HG02798 (cell line): ENCODE data around the gene LAMC3.

Experiments used
- ATAC-seq: cut with Tn5 transposase; IDR thresholded peaks from one replicate; pipeline ENCODE4 v1.9.1; 2021; ENCODE audit warnings: mild to moderate bottlenecking; ENCODE audit not compliant: unreplicated experiment, poor library complexity

The LAMC3 gene

GRCh38 chr9:131008086-131008485 is 888 bp upstream of the LAMC3 start:
- ATAC-seq, result no peak

- no peak for ATAC-seq
These were observed 438 bp upstream of the LAMC3 start for GRCh38 chr9:131008563-131008908.

GRCh38 chr9:131010482-131011273 is 1.7 kb downstream of the LAMC3 start:
- ATAC-seq, result no peak

DNA sequence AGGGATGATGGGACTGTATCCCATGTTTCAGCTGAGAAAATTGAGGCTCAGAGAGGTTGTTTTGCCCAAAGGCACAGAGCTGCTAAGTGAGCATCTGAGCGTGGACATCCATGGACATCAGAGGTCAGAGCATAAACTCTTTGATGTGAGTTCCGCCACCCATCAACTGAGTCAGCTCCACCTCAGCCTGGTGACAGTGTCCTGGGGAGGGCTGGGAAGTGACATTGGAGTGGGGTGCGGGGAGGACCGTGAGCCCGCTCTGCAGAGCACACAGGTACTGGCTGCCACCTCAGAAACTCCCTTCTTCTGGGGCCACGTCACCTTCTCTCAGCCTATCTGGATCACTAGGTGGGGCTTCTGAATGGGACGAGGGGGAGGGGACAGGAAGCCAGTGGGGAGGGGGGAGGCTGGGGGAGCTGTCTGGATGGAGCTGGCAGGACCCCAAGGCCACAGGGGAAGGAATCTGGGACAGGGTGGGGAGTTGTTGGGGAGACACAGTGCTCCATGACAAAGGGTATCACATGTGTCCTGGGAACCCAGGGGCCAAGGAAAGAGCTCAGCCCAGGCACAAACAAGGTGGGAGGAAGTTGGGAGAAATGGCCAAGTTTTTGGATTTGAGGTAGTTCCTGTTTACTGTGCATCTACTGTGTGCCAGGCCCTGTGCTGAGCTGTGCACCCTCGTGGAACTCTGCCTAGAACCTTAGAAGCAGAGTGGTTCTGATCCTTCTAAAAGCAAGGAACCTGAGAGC is 2.5 kb downstream of the LAMC3 start:
- no peak for ATAC-seq

DNA sequence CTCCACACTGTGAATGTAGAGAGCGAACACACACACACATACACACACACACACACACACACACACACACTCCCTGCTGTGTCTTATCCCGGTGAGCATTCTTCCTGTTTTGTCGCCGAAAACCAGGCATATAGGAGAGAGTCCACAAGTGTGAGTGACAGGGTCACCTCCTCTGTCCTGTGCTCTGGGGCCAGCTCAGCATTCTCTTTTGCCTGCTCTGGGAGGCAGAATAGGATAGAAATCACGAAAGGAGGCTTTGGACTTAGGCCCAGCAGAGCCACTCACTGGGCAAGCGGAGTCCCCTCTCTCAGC is 3.0 kb downstream of the LAMC3 start:
- no peak for ATAC-seq

DNA sequence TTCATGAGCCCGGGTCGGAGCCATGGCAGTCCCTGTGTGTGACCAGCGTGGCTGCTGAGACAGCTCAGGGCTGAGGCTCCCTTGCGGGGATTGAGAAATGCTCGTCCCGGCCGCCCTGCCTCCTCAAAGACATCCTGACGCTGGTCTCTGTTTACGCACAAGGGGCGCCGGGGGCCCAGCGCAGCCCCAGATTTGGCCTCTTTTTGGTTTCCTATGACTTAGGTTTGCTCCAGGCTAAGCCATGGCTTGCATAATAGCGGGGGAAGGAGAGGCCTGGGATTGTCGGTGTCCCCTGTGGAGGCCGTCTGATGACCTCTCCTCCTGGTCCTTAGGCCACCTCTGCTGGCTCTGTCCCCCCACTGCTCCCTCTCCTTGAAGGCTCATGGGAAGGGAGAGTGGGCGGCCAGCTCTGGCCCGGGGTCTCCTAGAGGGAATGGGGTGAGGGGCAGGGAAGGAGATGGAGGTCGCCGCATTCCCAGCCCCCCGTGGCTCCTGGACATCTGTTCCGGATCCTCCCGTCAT is 3.5 kb downstream of the LAMC3 start:
- ATAC-seq, result no peak

DNA sequence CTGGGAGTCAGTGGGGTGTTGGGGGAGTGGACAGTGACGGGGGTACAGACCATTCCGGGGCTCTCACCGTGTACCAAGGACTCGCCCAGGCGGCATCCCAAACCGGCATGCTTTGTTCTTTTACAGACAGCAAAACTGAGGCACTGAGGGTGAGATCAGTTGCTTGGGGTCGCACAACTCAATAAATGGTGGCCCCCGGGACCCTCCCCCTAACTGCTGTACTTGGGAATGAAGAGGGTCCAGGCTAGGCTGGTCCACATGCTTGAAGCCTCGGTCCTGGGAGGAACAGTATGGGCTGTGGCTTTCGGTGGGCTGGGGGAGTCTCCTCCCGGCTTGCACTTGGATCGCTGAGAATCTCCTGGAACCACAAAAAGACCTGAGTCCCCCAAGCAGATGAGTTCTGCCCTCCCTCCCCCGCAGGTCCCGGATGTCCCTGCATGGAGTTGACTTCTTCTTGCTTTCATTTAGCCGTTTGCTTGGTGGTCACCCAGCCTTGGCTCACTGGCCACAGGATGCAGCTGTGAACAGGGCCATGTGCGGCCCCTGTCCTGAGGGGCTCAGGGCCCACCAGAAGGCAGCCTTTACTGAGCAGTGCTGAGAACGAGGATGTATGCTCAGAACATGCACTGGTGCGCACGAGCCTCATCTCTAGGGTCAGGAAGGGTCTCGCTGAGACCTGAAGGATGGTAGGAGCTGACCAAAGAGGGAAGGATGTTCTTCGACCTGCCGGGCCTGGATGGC is 4.2 kb downstream of the LAMC3 start:
- ATAC-seq, result no peak

DNA sequence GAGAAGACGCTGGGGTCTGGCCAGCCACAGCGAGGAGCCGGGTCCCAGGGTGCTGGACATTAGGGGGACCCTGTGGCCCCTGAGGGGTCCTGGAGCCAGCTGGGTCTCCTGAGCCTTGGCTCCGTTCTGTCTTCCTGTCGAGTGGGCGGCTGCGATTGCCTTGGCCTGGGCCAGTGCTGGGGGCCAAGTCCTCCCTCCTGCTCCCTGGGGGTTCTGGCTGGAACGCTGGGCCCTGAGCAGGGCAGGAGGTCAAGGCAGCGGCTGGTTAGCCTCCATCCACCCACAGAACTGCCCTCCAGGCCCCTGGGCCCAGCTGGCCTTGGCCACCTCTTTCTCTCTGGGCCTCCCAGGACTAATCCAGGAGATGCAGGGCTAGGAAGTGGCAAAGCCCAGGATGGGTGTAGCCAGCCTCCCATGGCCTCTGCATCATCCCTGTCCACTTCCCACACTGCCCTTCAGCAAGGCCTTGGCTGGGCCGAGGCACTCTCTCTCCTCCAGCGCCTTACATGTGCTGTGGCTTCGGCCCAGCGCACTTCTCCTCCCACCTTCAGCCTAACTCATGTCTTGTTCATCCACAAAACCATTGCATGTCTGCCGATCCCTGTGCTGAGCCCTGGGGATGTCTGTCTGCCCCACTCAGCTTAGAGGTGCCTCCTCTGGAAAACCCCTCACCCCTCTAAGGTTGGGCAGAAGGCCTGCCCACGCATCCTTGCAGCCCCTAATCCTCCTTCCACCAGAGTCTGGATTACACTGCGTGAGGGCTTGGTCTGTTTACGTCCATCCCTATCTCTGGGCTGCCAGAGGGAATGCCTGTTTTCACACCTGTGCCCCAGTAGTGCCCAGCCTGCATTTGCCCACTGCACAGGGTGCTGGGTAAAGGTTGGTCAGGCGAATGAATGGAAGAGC is 5.0 kb downstream of the LAMC3 start:
- ATAC-seq, result no peak

DNA sequence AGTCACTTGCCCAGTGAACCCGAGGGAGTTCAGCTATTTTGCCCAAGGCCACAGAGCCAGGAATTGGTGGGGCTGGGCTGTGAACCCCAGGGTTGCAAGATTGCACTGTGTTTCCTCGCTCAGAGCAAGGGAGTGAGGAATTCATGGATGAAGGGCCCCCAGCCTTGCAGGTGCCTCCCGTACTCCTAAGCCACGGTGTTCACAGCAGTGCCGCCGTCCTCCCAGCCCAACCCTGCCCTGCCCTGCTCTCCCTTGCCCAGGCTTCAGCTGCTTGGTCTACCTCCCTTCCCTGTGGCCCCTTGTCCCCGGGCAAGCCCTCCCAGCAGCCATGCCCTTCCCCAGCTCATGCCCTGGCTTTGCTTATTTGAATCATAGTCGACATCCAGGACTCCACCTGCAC is 6.1 kb downstream of the LAMC3 start:
- ATAC-seq, result no peak

GRCh38 chr9:131015876-131016397 is 7.0 kb downstream of the LAMC3 start:
- ATAC-seq, result no peak

- ATAC-seq, result no peak
These were observed 8.1 kb downstream of the LAMC3 start for GRCh38 chr9:131017067-131017466.

DNA sequence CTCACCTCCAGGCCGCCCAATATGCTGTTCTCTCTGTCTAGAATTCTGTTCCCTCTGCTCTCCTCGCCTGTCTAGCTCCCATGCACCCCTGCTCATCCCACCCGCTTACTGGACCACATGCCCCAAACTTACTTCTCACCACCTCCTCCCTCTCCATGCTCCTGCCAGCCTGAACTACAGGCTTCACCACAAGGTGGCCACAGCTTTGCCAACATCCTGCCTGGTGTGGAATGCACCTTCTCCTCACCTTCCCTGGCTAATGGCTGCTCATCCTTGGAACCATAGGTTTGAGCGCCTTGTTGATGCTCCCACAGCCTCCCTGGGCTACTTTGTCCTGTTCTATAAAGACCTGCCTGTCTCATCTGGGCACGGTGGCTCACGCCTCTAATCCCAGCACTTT is 9.6 kb downstream of the LAMC3 start:
- ATAC-seq, result no peak

GRCh38 chr9:131019388-131020239 is 10.6 kb downstream of the LAMC3 start:
- ATAC-seq, result no peak

DNA sequence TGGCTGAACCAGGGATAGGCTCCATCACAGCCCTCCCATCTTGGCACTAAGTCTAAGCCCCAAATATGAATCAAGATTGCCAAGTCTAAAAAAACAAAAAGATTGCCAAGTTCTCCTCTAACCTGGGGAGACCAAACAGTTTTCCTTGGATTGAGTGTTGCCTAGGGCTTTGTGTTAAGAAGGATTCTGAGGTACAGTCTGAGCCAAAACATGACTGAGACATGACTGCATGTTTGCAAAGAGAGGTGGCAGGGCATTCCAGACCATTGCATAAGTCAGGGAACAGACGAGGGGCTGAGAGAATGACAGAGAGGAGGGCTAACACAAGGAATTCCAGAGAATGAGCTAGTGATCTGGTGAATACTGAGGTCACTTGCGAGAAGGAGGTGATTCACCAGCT is 11.4 kb downstream of the LAMC3 start:
- no peak for ATAC-seq

- ATAC-seq, result no peak
These were observed 11.9 kb downstream of the LAMC3 start for GRCh38 chr9:131020862-131021261.

- no peak for ATAC-seq
These were observed 12.8 kb downstream of the LAMC3 start for GRCh38 chr9:131021785-131022184.

GRCh38 chr9:131024978-131025868 is 16.2 kb downstream of the LAMC3 start:
- ATAC-seq, result no peak
